Smooth muscle cell (in vitro differentiated cells): ENCODE results near the gene TMEM95. TPM values are rescaled to one million over a fixed set of nuclear protein-coding genes. Genes with fewer than 3 reads are reported as not detected.
A peak's percentile ranks its signal among the peaks of the same experiment; 100 is the strongest.

Source experiments
- DNase-seq: peaks from one replicate; lab custom pipeline; 2025; ENCODE audit not compliant: unreplicated experiment; lab: John Stamatoyannopoulos, UW
- H2AFZ ChIP-seq: fragments of 200-600 bp; sonication (generic); 2 replicates; pipeline ENCODE4 v1.6.0; 2016; ENCODE audit warnings: antibody characterized with exemption, low read depth, mild to moderate bottlenecking
- H3F3A ChIP-seq: fragments of 200-600 bp; sonication (generic); 2 replicates; pipeline ENCODE4 v1.6.0; 2017; ENCODE audit warnings: antibody characterized with exemption, low read depth
- H3K27ac ChIP-seq: fragments of 200-600 bp; sonication (generic); 2 replicates; pipeline ENCODE4 v1.5.1; 2016; ENCODE audit warnings: low read depth, mild to moderate bottlenecking
- H3K27me3 ChIP-seq: fragments of 200-600 bp; sonication (generic); 2 replicates; pipeline ENCODE4 v1.6.1; 2016; ENCODE audit warnings: low read depth, mild to moderate bottlenecking
- H3K36me3 ChIP-seq: fragments of 200-600 bp; sonication (generic); 2 replicates; pipeline ENCODE4 v1.5.1; 2016; ENCODE audit warnings: low read depth
- H3K4me1 ChIP-seq: fragments of 200-600 bp; sonication (generic); 2 replicates; pipeline ENCODE4 v1.5.1; 2016; ENCODE audit warnings: low read depth
- H3K4me2 ChIP-seq: fragments of 200-600 bp; sonication (generic); 2 replicates; pipeline ENCODE4 v1.6.0; 2016; ENCODE audit warnings: mild to moderate bottlenecking
- H3K4me3 ChIP-seq: fragments of 200-600 bp; sonication (generic); 2 replicates; pipeline ENCODE4 v1.5.1; 2016; ENCODE audit warnings: mild to moderate bottlenecking
- H3K79me2 ChIP-seq: fragments of 200-600 bp; sonication (generic); 2 replicates; pipeline ENCODE4 v1.6.0; 2016; ENCODE audit warnings: low read depth, mild to moderate bottlenecking
- H3K9ac ChIP-seq: fragments of 200-600 bp; sonication (generic); 2 replicates; pipeline ENCODE4 v1.6.0; 2016; ENCODE audit warnings: low read depth
- H3K9me3 ChIP-seq: fragments of 200-600 bp; sonication (generic); replicated peaks from 2 replicates; pipeline ENCODE4 v1.5.1; 2016; ENCODE audit warnings: low read depth
- H4K20me1 ChIP-seq: fragments of 200-600 bp; sonication (generic); 2 replicates; pipeline ENCODE4 v1.6.0; 2016; ENCODE audit warnings: low read depth
- CTCF ChIP-seq: fragments of 200-600 bp; sonication (generic); IDR thresholded peaks from 2 replicates; pipeline ENCODE4 v1.5.1; 2017; ENCODE audit warnings: borderline replicate concordance, mild to moderate bottlenecking, antibody characterized with exemption; ENCODE audit not compliant: insufficient read depth, poor library complexity, severe bottlenecking
- WGBS: methylation state at CpG from one replicate; pipeline ENCODE4 v1.1.7; 2016; ENCODE audit warnings: low lambda C conversion rate; 5-methylcytosine and 5-hydroxymethylcytosine counted together
- polyA plus RNA-seq: library from polyadenylated mRNA; unstranded; fragments of >200 nt; fragmentation: Nextera tagmentation; extraction: Ambion mirVana; gene quantifications from 2 replicates; pipeline ENCODE4 v1.2.1, GENCODE V29; 2016
- total RNA-seq: library from RNA; depleted of rRNA; stranded (reverse); fragments of >200 nt; gene quantifications from 2 replicates; pipeline ENCODE4 v1.2.3, GENCODE V29; 2014

The TMEM95 gene
- total and polyA plus RNA-seq, 2 experiments from 2014 or later, result not detected

- no peak for TF ChIP-seq CTCF
- WGBS, result 1% methylated on average over 43 of the region's 50 CpGs
Measured at GRCh38 chr17:7328840-7329373, 26.0 kb upstream of the TMEM95 start, which contains the start of gene NEURL4. Gene NEURL4 (minus strand): TSS chr17:7329335. CDS start chr17:7329312, 23 bp downstream.

GRCh38 chr17:7329374-7329996 is 25.5 kb upstream of the TMEM95 start:
- TF ChIP-seq CTCF, result no peak
- Histone ChIP-seq H4K20me1 (no peaks in the 10 kb centered on the region), H3K4me3 (peak overlapping the region; percentile 77), H3K27me3 (no peaks in the 10 kb centered on the region), H2AFZ (peak overlapping the region; percentile 81), H3K9me3 (no peaks in the 10 kb centered on the region), H3K36me3 (no peaks in the 10 kb centered on the region), H3K79me2 (peaks cover 10% of the 10 kb centered on the region), H3K4me2 (peak overlapping the region; percentile 93), H3K9ac (peak overlapping the region; percentile 76), H3K27ac (peak overlapping the region; percentile 79), H3K4me1 (peaks cover 14% of the 10 kb centered on the region), H3F3A (no peaks in the 10 kb centered on the region)
- DNase-seq, result peak; percentile 90
- under 1% methylated on average over 43 of the region's 43 CpGs for WGBS

More at GRCh38 chr17:7328840-7329373, 26.0 kb upstream of the TMEM95 start, which contains the start of gene NEURL4:
- no peak for DNase-seq
- Histone ChIP-seq H3K79me2 (peaks cover 10% of the 10 kb centered on the region), H3K4me1 (peaks cover 14% of the 10 kb centered on the region), H4K20me1 (no peaks in the 10 kb centered on the region), H3K36me3 (no peaks in the 10 kb centered on the region), H3F3A (no peaks in the 10 kb centered on the region), H3K9ac (peak within 1 kb of the TSS; percentile 76), H3K9me3 (no peaks in the 10 kb centered on the region), H3K27ac (peak within 1 kb of the TSS; percentile 79), H3K27me3 (no peaks in the 10 kb centered on the region), H3K4me2 (peak within 1 kb of the TSS; percentile 93), H3K4me3 (peak within 1 kb of the TSS; percentile 77), H2AFZ (peak within 1 kb of the TSS; percentile 81)

- Histone ChIP-seq H3K27ac (peak overlapping the region; percentile 79), H3K4me2 (peak overlapping the region; percentile 93), H3K4me3 (peak overlapping the region; percentile 77), H2AFZ (peak overlapping the region; percentile 81), H3F3A (no peaks in the 10 kb centered on the region), H4K20me1 (no peaks in the 10 kb centered on the region), H3K9ac (peak overlapping the region; percentile 76), H3K36me3 (no peaks in the 10 kb centered on the region), H3K4me1 (peaks cover 14% of the 10 kb centered on the region), H3K27me3 (no peaks in the 10 kb centered on the region), H3K79me2 (peaks cover 10% of the 10 kb centered on the region), H3K9me3 (no peaks in the 10 kb centered on the region)
- 5% methylated on average over 31 of the region's 34 CpGs for WGBS
- TF ChIP-seq CTCF, result no peak
- DNase-seq, result peak; percentile 78
Measured at GRCh38 chr17:7329997-7330637, 24.8 kb upstream of the TMEM95 start.
